H9 (cell line): ENCODE data around the gene FNDC3B. TPM values are rescaled to one million over a fixed set of nuclear protein-coding genes. Genes with fewer than 3 reads are reported as not detected.

Experiments
- DNase-seq: peaks from one replicate; pipeline ENCODE4 v3.0.0-alpha.2; 2017
- H2AFZ ChIP-seq: one replicate; pipeline ENCODE4 v1.6.1; 2013; ENCODE audit warnings: mild to moderate bottlenecking, low read length, control low read depth, moderate library complexity
- H2AK5ac ChIP-seq: 2 replicates; pipeline ENCODE4 v1.6.1; 2013; ENCODE audit warnings: low read length, control low read depth, mixed read lengths; ENCODE audit not compliant: insufficient read length
- H2BK120ac ChIP-seq: one replicate; pipeline ENCODE4 v1.6.1; 2013; ENCODE audit warnings: low read depth, mild to moderate bottlenecking, low read length, control low read depth, inconsistent platforms; ENCODE audit not compliant: poor library complexity, severe bottlenecking
- H2BK12ac ChIP-seq: 2 replicates; pipeline ENCODE4 v1.6.1; 2013; ENCODE audit warnings: low read length, control low read depth, mixed read lengths, low read depth; ENCODE audit not compliant: insufficient read length
- H2BK15ac ChIP-seq: 2 replicates; pipeline ENCODE4 v1.6.1; 2013; ENCODE audit warnings: low read depth, low read length, control low read depth
- H2BK20ac ChIP-seq: one replicate; pipeline ENCODE4 v1.6.1; 2013; ENCODE audit warnings: low read depth, mild to moderate bottlenecking, low read length, control low read depth, inconsistent platforms; ENCODE audit not compliant: poor library complexity, severe bottlenecking
- H2BK5ac ChIP-seq: 2 replicates; pipeline ENCODE4 v1.6.1; 2013; ENCODE audit warnings: low read length, control low read depth, mixed read lengths; ENCODE audit not compliant: insufficient read length
- H3K14ac ChIP-seq: 2 replicates; pipeline ENCODE4 v1.6.1; 2013; ENCODE audit warnings: low read length, control low read depth; ENCODE audit not compliant: insufficient read depth
- H3K18ac ChIP-seq: 2 replicates; pipeline ENCODE4 v1.6.1; 2013; ENCODE audit warnings: low read depth, mild to moderate bottlenecking, mixed read lengths, low read length, control low read depth; ENCODE audit not compliant: insufficient read length
- H3K23ac ChIP-seq: 2 replicates; pipeline ENCODE4 v1.6.1; 2013; ENCODE audit warnings: low read length, control low read depth, mixed read lengths, low read depth; ENCODE audit not compliant: insufficient read length
- H3K23me2 ChIP-seq: 2 replicates; pipeline ENCODE4 v1.6.1; 2013; ENCODE audit warnings: low read depth, mild to moderate bottlenecking, mixed read lengths, low read length, control low read depth; ENCODE audit not compliant: insufficient read length, poor library complexity, severe bottlenecking
- H3K27ac ChIP-seq: 2 replicates; pipeline ENCODE4 v1.5.1; 2013; ENCODE audit warnings: low read length, control low read depth, mixed read lengths, low read depth; ENCODE audit not compliant: insufficient read length
- H3K27me3 ChIP-seq: 2 replicates; pipeline ENCODE4 v1.6.1; 2013; ENCODE audit warnings: low read length, control low read depth, inconsistent platforms; ENCODE audit not compliant: insufficient read depth
- H3K4ac ChIP-seq: 2 replicates; pipeline ENCODE4 v1.6.1; 2013; ENCODE audit warnings: low read depth, mild to moderate bottlenecking, control low read depth, inconsistent platforms, low read length, moderate library complexity
- H3K4me1 ChIP-seq: 2 replicates; pipeline ENCODE4 v1.6.1; 2013; ENCODE audit warnings: low read length, control low read depth, inconsistent platforms; ENCODE audit not compliant: insufficient read depth
- H3K4me2 ChIP-seq: 2 replicates; pipeline ENCODE4 v1.6.1; 2013; ENCODE audit warnings: low read length, control low read depth, mixed read lengths; ENCODE audit not compliant: insufficient read length, insufficient read depth
- H3K56ac ChIP-seq: 2 replicates; pipeline ENCODE4 v1.6.1; 2013; ENCODE audit warnings: low read depth, mild to moderate bottlenecking, mixed read lengths, low read length, control low read depth; ENCODE audit not compliant: insufficient read length
- H3K79me1 ChIP-seq: 2 replicates; pipeline ENCODE4 v1.6.1; 2013; ENCODE audit warnings: low read depth, mild to moderate bottlenecking, moderate library complexity, low read length, control low read depth, inconsistent platforms; ENCODE audit not compliant: insufficient read depth, poor library complexity, severe bottlenecking
- H3K79me2 ChIP-seq: 2 replicates; pipeline ENCODE4 v1.6.1; 2013; ENCODE audit warnings: low read length, control low read depth, inconsistent platforms; ENCODE audit not compliant: insufficient read depth
- H3K9ac ChIP-seq: 2 replicates; pipeline ENCODE4 v1.6.1; 2013; ENCODE audit warnings: low read length, control low read depth, mixed read lengths; ENCODE audit not compliant: insufficient read length; ENCODE audit errors: extremely low read depth
- H3K9me3 ChIP-seq: one replicate; pipeline ENCODE4 v1.6.1; 2013; ENCODE audit warnings: low read depth, low read length, inconsistent platforms; ENCODE audit not compliant: control insufficient read depth
- H3T11ph ChIP-seq: one replicate; pipeline ENCODE4 v1.6.1; 2013; ENCODE audit warnings: mild to moderate bottlenecking, low read length, control low read depth, inconsistent platforms
- H4K20me1 ChIP-seq: one replicate; pipeline ENCODE4 v1.6.1; 2013; ENCODE audit not compliant: control insufficient read depth, insufficient read length, insufficient read depth
- H4K5ac ChIP-seq: 2 replicates; pipeline ENCODE4 v1.6.1; 2013; ENCODE audit warnings: low read depth, mild to moderate bottlenecking, mixed read lengths, low read length, control low read depth; ENCODE audit not compliant: insufficient read length
- H4K8ac ChIP-seq: replicated peaks from 2 replicates; pipeline ENCODE4 v1.6.1; 2013; ENCODE audit warnings: low read length, control low read depth, mixed read lengths, low read depth; ENCODE audit not compliant: insufficient read length
- H4K91ac ChIP-seq: 2 replicates; pipeline ENCODE4 v1.6.1; 2013; ENCODE audit warnings: low read depth, mild to moderate bottlenecking, moderate library complexity, mixed read lengths, low read length, control low read depth; ENCODE audit not compliant: insufficient read length
- H3K27ac Mint-ChIP-seq, 3 experiments: 2 replicates in 2 of 3; 3 replicates in 1 of 3; pipeline ENCODE4 v1.8.0; 2020 to 2021; ENCODE audit warnings: mixed read lengths in 3 of 3, mild to moderate bottlenecking in 1 of 3, moderate library complexity in 1 of 3
- H3K27me3 Mint-ChIP-seq: 2 replicates; pipeline ENCODE4 v1.8.0; 2021; ENCODE audit warnings: low read depth, mild to moderate bottlenecking, moderate library complexity, mixed read lengths
- H3K36me3 Mint-ChIP-seq, 3 experiments: 2 replicates in 2 of 3; 3 replicates in 1 of 3; pipeline ENCODE4 v1.8.0; 2020 to 2021; ENCODE audit warnings: low read depth in 3 of 3, mixed read lengths in 3 of 3; ENCODE audit not compliant: insufficient read depth in 1 of 3
- H3K4me1 Mint-ChIP-seq, 2 experiments: 2 replicates each; pipeline ENCODE4 v1.8.0; 2020; ENCODE audit warnings: mixed read lengths in 2 of 2
- H3K4me3 Mint-ChIP-seq, 2 experiments: 2 replicates in 1 of 2; 3 replicates in 1 of 2; pipeline ENCODE4 v1.8.0; 2020 to 2021; ENCODE audit warnings: mild to moderate bottlenecking in 2 of 2, mixed read lengths in 2 of 2, moderate library complexity in 1 of 2
- H3K9me3 Mint-ChIP-seq, 2 experiments: 2 replicates in 1 of 2; 3 replicates in 1 of 2; pipeline ENCODE4 v1.8.0; 2020; ENCODE audit warnings: mild to moderate bottlenecking in 2 of 2, mixed read lengths in 2 of 2, moderate library complexity in 1 of 2
- WGBS: extraction: QIAGEN DNeasy Blood & Tissue Kit; methylation state at CpG from one replicate; pipeline ENCODE4 v1.1.7; 2013; ENCODE audit warnings: missing lambda C conversion rate, low lambda C conversion rate, mixed read lengths; ENCODE audit not compliant: insufficient read length; ENCODE audit errors: extremely low coverage; 5-methylcytosine and 5-hydroxymethylcytosine counted together
- total RNA-seq: library from RNA; stranded (reverse); gene quantifications from 2 replicates; pipeline ENCODE4 v1.2.1, GENCODE V29; 2021
- TF ChIP-seq, protein P1 (sequence below): fragments of 200-600 bp; sonication (generic); conservative IDR thresholded peaks from 3 replicates; pipeline ENCODE4 v1.8.0; 2021; ENCODE audit warnings: antibody characterized with exemption, mild to moderate bottlenecking

Gene FNDC3B
- total RNA-seq, 1 experiment from 2014 or later = 43.8 TPM

DNA sequence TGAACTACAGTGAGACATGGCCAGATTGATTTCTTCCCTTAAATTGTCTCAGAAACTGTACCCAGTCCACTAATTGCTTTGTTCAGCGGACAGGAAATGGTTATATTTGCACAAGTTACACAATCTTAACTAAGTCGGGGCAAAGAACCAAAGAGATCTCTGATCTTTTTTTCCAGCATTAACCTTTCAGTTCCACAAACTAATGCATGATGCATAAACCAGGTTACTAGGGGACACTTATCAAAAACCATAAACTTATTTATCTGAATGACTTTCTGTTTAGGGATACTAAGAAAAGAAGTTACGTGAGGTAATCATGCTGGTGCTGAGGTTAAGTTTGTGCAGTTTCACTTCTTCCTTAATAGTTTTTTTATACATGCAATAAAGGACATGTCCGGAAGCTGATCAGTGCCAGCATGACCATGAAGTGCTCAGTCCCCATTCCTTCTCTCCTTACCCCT is 22.4 kb downstream of the FNDC3B start:
- WGBS = no CpG with 5 or more reads among the region's 4 CpGs
- Histone ChIP-seq H4K20me1 (peaks cover 2% of the 10 kb centered on the region), H3K79me2 (peaks cover 23% of the 10 kb centered on the region; the same call in 1 of the 2 replicates), H2BK5ac (no peak overlapping the region), H3K14ac (no peak overlapping the region), H2AK5ac (no peak overlapping the region), H3K4me1 (peaks cover 7% of the 10 kb centered on the region), H3K4ac (no peak overlapping the region), H3K23me2 (no peaks in the 10 kb centered on the region), H3K4me2 (no peak overlapping the region), H4K91ac (no peak overlapping the region), H3K23ac (no peak overlapping the region), H4K5ac (no peak overlapping the region), H2BK120ac (no peak overlapping the region), H2BK15ac (no peak overlapping the region), H2AFZ (no peak overlapping the region), H3K9ac (no peak overlapping the region), H3T11ph (no peak overlapping the region), H3K18ac (no peak overlapping the region), H2BK20ac (no peak overlapping the region), H3K27me3 (no peaks in the 10 kb centered on the region), H3K27ac (no peak overlapping the region), H3K79me1 (peaks cover 15% of the 10 kb centered on the region), H3K56ac (no peak overlapping the region), H2BK12ac (no peak overlapping the region), H4K8ac (no peak overlapping the region), H3K9me3 (no peaks in the 10 kb centered on the region)
- Mint-ChIP-seq H3K4me3 (no peak overlapping the region), H3K9me3 (no peaks in the 10 kb centered on the region; a peak in 1 of 5 replicates), H3K4me1 (peaks cover 22 to 25% of the 10 kb centered on the region in 2 experiments), H3K27ac (no peak overlapping the region), H3K36me3 (peaks cover 11 to 14% (median 13%) of the 10 kb centered on the region in 3 experiments), H3K27me3 (no peaks in the 10 kb centered on the region)
- no peak for DNase-seq
- TF ChIP-seq, protein P1, sequence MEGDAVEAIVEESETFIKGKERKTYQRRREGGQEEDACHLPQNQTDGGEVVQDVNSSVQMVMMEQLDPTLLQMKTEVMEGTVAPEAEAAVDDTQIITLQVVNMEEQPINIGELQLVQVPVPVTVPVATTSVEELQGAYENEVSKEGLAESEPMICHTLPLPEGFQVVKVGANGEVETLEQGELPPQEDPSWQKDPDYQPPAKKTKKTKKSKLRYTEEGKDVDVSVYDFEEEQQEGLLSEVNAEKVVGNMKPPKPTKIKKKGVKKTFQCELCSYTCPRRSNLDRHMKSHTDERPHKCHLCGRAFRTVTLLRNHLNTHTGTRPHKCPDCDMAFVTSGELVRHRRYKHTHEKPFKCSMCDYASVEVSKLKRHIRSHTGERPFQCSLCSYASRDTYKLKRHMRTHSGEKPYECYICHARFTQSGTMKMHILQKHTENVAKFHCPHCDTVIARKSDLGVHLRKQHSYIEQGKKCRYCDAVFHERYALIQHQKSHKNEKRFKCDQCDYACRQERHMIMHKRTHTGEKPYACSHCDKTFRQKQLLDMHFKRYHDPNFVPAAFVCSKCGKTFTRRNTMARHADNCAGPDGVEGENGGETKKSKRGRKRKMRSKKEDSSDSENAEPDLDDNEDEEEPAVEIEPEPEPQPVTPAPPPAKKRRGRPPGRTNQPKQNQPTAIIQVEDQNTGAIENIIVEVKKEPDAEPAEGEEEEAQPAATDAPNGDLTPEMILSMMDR = no peak
